DLD1 (cell line): ENCODE data around the gene C3orf80.
"Not testable (repeated sequence)": the region's sequence is repeated elsewhere in the genome, so short reads cannot be mapped to it uniquely, and the experiment has no call there.

Experiments
- in situ Hi-C: cut with HindIII; loops from 2 replicates; pipeline ENCODE4 v1.10.0; 2017; ENCODE audit warnings: low sequenced_read_pairs

Gene C3orf80

GRCh38 chr3:160225176-160226025 is at the start of gene C3orf80:
Gene C3orf80 (plus strand): TSS chr3:160225422. CDS start chr3:160225636, 214 bp downstream.
- in situ Hi-C loops: no loop called here

- in situ Hi-C loops: no loop called here
Measured at GRCh38 chr3:160176923-160177322, 48.3 kb upstream of the C3orf80 start.

GRCh38 chr3:160178661-160179060 is 46.6 kb upstream of the C3orf80 start:
- in situ Hi-C loops: not testable (repeated sequence)

- in situ Hi-C loops: not testable (repeated sequence)
Measured at GRCh38 chr3:160179403-160179802, 45.8 kb upstream of the C3orf80 start.

GRCh38 chr3:160179906-160180305 is 45.3 kb upstream of the C3orf80 start:
- in situ Hi-C loops: no loop called here

- in situ Hi-C loops: no loop called here
Measured at GRCh38 chr3:160180581-160181216, 44.5 kb upstream of the C3orf80 start.

GRCh38 chr3:160183345-160184076 is 41.7 kb upstream of the C3orf80 start:
- in situ Hi-C loops: no loop called here

GRCh38 chr3:160184655-160185054 is 40.6 kb upstream of the C3orf80 start:
- in situ Hi-C loops: no loop called here

GRCh38 chr3:160185751-160186150 is 39.5 kb upstream of the C3orf80 start:
- in situ Hi-C loops: no loop called here

GRCh38 chr3:160187288-160187687 is 37.9 kb upstream of the C3orf80 start:
- in situ Hi-C loops: no loop called here

GRCh38 chr3:160192310-160193029 is 32.8 kb upstream of the C3orf80 start:
- in situ Hi-C loops: no loop called here

- in situ Hi-C loops: no loop called here
Measured at GRCh38 chr3:160193644-160194192, 31.5 kb upstream of the C3orf80 start.

- in situ Hi-C loops: no loop called here
Measured at GRCh38 chr3:160194438-160194837, 30.8 kb upstream of the C3orf80 start.

GRCh38 chr3:160195106-160195505 is 30.1 kb upstream of the C3orf80 start:
- in situ Hi-C loops: no loop called here

GRCh38 chr3:160196511-160197104 is 28.6 kb upstream of the C3orf80 start:
- in situ Hi-C loops: no loop called here

- in situ Hi-C loops: no loop called here
Measured at GRCh38 chr3:160199108-160199507, 26.1 kb upstream of the C3orf80 start.

- in situ Hi-C loops: no loop called here
Measured at GRCh38 chr3:160200353-160200752, 24.9 kb upstream of the C3orf80 start.

- in situ Hi-C loops: not testable (repeated sequence)
Measured at GRCh38 chr3:160204396-160205011, 20.7 kb upstream of the C3orf80 start.

- in situ Hi-C loops: no loop called here
Measured at GRCh38 chr3:160205606-160206005, 19.6 kb upstream of the C3orf80 start.

GRCh38 chr3:160210341-160210740 is 14.9 kb upstream of the C3orf80 start:
- in situ Hi-C loops: no loop called here
